GM12874 (cell line): Measurements from ENCODE around the gene KCNK3.

Source experiments
- TF ChIP-seq, protein P1 (sequence below): IDR thresholded peaks from 2 replicates; pipeline ENCODE4 v1.5.1; 2011; ENCODE audit warnings: low read depth, mild to moderate bottlenecking, control low read depth, low read length, moderate library complexity; ENCODE audit not compliant: insufficient read depth

The KCNK3 gene

DNA sequence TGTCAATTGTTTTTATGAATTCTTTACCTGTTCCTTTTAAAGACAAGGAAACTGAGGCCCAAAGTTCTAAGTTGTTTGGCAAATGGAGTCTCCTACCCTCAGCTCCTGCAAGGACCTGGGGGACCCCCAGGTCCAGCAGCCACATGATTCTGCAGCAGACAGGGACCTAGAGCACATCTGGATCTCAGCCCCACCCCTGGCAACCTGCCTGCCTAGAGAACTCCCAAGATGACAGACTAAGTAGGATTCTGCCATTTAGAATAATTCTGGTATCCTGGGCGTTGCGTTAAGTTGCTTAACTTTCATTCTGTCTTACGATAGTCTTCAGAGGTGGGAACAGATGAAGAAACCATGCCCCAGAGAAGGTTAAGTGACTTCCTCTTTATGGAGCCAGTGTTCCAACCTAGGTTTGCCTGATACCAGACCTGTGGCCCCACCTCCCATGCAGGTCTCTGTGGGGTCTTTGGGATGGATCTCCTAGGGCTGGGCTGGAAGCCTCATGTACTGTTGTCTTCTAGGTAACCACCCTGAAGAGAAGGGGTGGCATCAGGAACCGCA lies 87.8 kb downstream of the KCNK3 start:
- TF ChIP-seq, protein P1, sequence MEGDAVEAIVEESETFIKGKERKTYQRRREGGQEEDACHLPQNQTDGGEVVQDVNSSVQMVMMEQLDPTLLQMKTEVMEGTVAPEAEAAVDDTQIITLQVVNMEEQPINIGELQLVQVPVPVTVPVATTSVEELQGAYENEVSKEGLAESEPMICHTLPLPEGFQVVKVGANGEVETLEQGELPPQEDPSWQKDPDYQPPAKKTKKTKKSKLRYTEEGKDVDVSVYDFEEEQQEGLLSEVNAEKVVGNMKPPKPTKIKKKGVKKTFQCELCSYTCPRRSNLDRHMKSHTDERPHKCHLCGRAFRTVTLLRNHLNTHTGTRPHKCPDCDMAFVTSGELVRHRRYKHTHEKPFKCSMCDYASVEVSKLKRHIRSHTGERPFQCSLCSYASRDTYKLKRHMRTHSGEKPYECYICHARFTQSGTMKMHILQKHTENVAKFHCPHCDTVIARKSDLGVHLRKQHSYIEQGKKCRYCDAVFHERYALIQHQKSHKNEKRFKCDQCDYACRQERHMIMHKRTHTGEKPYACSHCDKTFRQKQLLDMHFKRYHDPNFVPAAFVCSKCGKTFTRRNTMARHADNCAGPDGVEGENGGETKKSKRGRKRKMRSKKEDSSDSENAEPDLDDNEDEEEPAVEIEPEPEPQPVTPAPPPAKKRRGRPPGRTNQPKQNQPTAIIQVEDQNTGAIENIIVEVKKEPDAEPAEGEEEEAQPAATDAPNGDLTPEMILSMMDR: no peak
